H54 (cell line): Measurements from ENCODE around the gene TNNI2.
"Not testable (repeated sequence)": the region's sequence is repeated elsewhere in the genome, so short reads cannot be mapped to it uniquely, and the experiment has no call there.

ENCODE experiments used
- DNase-seq: peaks from one replicate; pipeline ENCODE4 v3.0.0; 2011; ENCODE audit warnings: low spot score, mixed read lengths; ENCODE audit not compliant: insufficient read length
- FAIRE-seq: peaks from 3 replicates; lab custom pipeline; 2011; peaks lifted over from hg19 to GRCh38; lab: Jason Lieb, UNC
- POLR2A ChIP-seq: IDR thresholded peaks from 2 replicates; pipeline ENCODE4 v1.6.1; 2011; ENCODE audit warnings: low read depth, mild to moderate bottlenecking, low read length

Gene TNNI2

GRCh38 chr11:1838426-1839144 is at the start of gene TNNI2:
Gene TNNI2, plus strand, starts transcription at chr11:1838981. Its CDS starts 716 bp downstream, at chr11:1839697.
- TF ChIP-seq POLR2A, result no peak
- DNase-seq, result no peak
- no peak for FAIRE-seq

DNA sequence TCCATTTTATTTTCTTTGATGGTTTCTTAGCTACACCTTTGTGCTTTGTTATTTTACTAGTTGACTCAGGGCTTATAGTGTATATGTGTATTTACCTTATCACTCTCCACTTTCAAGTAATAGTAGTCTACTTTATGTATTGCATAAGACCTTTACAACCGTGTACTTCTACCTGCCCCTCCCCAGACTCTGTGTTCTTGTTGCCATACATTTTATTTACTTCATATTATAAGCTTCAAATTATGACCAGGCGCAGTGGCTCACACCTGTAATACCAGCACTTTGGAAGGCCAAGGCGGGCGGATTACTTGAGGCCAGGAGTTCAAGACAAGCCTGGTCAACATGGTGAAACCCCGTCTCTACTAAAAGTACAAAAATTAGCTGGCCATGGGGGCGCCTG is 46.9 kb upstream of the TNNI2 start:
- FAIRE-seq (no peak), DNase-seq (no peak)
- TF ChIP-seq POLR2A, result no peak

- FAIRE-seq, result no peak
- TF ChIP-seq POLR2A, result no peak
- DNase-seq, result no peak
Measured at GRCh38 chr11:1792461-1792860, 46.3 kb upstream of the TNNI2 start.

DNA sequence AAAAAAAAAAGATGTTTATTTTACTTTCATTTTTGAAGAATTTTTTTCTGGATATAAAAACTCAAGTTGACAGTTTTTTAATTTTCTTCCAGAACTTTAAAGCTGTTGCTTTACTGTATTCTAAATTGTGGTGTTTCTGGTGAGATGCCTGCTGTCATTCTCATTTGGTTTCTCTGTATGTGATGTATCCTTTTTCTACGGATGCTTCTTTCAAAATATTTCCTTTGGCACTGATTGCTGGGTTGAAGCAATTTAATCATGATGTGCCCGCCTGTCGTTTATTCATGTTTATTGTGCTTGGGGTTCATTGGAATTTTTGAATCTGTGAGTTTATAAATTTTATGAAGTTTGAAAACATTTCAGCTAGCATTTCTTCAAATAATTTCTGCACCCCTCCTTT is 45.7 kb upstream of the TNNI2 start:
- DNase-seq (no peak), FAIRE-seq (no peak)
- TF ChIP-seq POLR2A, result no peak

- FAIRE-seq (no peak), DNase-seq (no peak)
- no peak for TF ChIP-seq POLR2A
Measured at GRCh38 chr11:1796413-1797011, 42.3 kb upstream of the TNNI2 start.

GRCh38 chr11:1797391-1798125 is 41.2 kb upstream of the TNNI2 start:
- TF ChIP-seq POLR2A, result no peak
- no peak for FAIRE-seq
- no peak for DNase-seq

DNA sequence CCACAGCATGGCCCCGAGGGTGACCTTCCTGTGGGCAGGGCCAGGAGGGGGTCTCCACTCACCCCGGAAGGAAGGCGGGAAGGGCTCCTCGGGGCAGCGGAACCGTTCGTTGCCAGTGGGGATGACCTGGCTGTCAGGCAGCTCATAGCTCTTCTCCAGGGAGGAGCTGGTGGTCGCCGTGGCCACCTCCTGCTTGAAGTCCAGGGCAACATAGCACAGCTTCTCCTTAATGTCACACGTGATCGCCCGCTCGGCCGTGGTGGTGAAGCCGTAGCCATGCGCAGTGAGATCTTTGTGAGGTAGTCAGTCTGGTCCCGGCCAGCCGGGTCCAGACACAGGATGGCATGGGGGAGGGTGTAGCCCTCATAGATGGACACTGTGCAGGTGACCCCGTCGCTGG is 35.5 kb upstream of the TNNI2 start:
- no peak for FAIRE-seq
- no peak for DNase-seq
- TF ChIP-seq POLR2A, result no peak

- not testable (repeated sequence) for DNase-seq, FAIRE-seq
Measured at GRCh38 chr11:1803835-1804519, 34.8 kb upstream of the TNNI2 start.

- FAIRE-seq, result no peak
- no peak for DNase-seq
- no peak for TF ChIP-seq POLR2A
Measured at GRCh38 chr11:1805525-1805924, 33.3 kb upstream of the TNNI2 start.

GRCh38 chr11:1807264-1807995 is 31.4 kb upstream of the TNNI2 start:
- TF ChIP-seq POLR2A, result no peak
- FAIRE-seq, result no peak
- no peak for DNase-seq

GRCh38 chr11:1810761-1811160 is 28.0 kb upstream of the TNNI2 start:
- DNase-seq (no peak), FAIRE-seq (no peak)
- TF ChIP-seq POLR2A, result no peak

DNA sequence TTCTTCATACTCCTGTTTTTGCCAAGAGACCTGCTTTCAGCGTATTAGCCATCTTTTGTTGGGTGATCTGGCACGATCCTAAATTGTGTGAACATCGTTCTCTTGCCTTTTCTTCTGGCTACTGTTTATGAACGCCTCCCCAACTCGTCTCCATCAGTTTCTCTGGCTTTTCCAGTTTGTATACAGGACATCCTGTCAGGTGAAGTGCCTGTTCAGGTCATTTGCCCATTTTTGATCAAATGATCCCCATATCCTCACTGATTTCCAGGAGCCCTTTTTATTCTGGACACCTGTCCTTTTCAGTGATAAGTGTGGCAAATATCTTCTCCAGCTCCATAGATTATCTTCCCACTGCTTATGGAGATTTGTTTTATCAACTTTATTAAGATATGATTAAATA is 26.5 kb upstream of the TNNI2 start:
- DNase-seq, result no peak
- no peak for FAIRE-seq
- TF ChIP-seq POLR2A, result no peak

- no peak for TF ChIP-seq POLR2A
- FAIRE-seq, result no peak
- no peak for DNase-seq
Measured at GRCh38 chr11:1812801-1813200, 26.0 kb upstream of the TNNI2 start.

- FAIRE-seq, DNase-seq: not testable (repeated sequence)
Measured at GRCh38 chr11:1813356-1813755, 25.4 kb upstream of the TNNI2 start.
